ENCODE data around the gene ANKRD11.

ANKRD11 gene

DNA sequence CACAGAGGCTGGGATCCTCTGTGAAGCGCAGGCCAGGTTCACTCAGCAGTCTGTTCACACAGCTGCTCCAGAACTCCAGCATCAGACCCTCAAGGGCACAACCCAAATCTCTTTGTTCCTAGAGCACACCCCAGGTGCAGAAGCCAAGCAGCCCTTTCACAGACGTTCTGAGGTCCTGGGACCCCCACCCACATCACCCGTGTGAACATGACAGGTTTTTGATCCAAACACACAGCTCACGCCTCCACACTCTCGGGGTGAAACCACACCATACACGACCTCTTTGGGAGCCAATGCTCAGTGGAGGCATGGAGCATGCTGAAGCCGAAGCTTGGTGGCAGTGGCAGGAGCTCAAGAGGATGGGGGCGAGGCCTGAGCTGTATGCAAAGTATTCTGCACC, 175.5 kb downstream of the ANKRD11 start:
- Histone ChIP-seq H3K79me2 (ENCODE audit: insufficient read depth, low read depth) (peaks cover 97% of the 10 kb centered on the region), H3K9ac (no peak overlapping the region), H3K27ac (no peak overlapping the region), H3K4me3 (IDR thresholded peaks at IDR 0.05; ENCODE audit: insufficient read depth, low read depth, low read length) (no peak overlapping the region), H3K4me1 (ENCODE audit: low read depth, poor library complexity, severe bottlenecking) (peaks cover 3% of the 10 kb centered on the region), H4K20me1 (ENCODE audit: insufficient read depth) (peaks cover 16% of the 10 kb centered on the region), H3K4me2 (no peak overlapping the region), H3K27me3 (ENCODE audit: insufficient read depth, low read depth) (no peaks in the 10 kb centered on the region), H3K36me3 (ENCODE audit: insufficient read depth) (no peaks in the 10 kb centered on the region), H2AFZ (ENCODE audit: low read depth) (no peak overlapping the region)
- TF ChIP-seq, protein P1, sequence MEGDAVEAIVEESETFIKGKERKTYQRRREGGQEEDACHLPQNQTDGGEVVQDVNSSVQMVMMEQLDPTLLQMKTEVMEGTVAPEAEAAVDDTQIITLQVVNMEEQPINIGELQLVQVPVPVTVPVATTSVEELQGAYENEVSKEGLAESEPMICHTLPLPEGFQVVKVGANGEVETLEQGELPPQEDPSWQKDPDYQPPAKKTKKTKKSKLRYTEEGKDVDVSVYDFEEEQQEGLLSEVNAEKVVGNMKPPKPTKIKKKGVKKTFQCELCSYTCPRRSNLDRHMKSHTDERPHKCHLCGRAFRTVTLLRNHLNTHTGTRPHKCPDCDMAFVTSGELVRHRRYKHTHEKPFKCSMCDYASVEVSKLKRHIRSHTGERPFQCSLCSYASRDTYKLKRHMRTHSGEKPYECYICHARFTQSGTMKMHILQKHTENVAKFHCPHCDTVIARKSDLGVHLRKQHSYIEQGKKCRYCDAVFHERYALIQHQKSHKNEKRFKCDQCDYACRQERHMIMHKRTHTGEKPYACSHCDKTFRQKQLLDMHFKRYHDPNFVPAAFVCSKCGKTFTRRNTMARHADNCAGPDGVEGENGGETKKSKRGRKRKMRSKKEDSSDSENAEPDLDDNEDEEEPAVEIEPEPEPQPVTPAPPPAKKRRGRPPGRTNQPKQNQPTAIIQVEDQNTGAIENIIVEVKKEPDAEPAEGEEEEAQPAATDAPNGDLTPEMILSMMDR (conservative IDR thresholded peaks at IDR 0.05; ENCODE audit: low read depth, low read length), result no peak

DNA sequence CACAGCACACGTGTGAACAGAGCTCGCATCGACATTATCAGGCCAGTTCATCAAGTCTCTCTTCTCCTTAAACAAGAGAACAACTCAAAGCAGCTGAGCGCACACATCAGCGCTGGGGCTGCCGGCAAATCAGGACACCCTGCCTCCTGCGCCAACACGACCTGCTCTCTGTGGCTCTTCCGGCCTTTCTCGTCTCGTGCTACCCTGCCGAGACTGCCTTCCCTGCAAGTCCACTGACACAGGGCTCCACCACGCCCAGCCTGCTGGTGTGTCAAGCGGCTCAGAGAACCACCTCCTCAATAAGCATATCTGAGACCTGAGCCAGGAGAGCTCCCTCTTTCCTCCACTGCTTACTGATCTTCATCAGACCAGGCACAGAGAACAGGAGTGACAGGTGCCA, 176.0 kb downstream of the ANKRD11 start:
- no peak overlapping the region for H3K9ac ChIP-seq
- no peak overlapping the region for H2AFZ ChIP-seq (ENCODE audit: low read depth)
- H3K27ac ChIP-seq, result no peak overlapping the region
- peaks cover 97% of the 10 kb centered on the region for H3K79me2 ChIP-seq (ENCODE audit: insufficient read depth, low read depth)
- no peak overlapping the region for H3K4me2 ChIP-seq
- H3K36me3 ChIP-seq (ENCODE audit: insufficient read depth), result no peaks in the 10 kb centered on the region
- H4K20me1 ChIP-seq (ENCODE audit: insufficient read depth), result peaks cover 16% of the 10 kb centered on the region
- TF ChIP-seq, protein P1 (conservative IDR thresholded peaks at IDR 0.05; ENCODE audit: low read depth, low read length), result no peak
- no peaks in the 10 kb centered on the region for H3K27me3 ChIP-seq (ENCODE audit: insufficient read depth, low read depth)
- H3K4me3 ChIP-seq (IDR thresholded peaks at IDR 0.05; ENCODE audit: insufficient read depth, low read depth, low read length), result no peak overlapping the region
- peaks cover 3% of the 10 kb centered on the region for H3K4me1 ChIP-seq (ENCODE audit: low read depth, poor library complexity, severe bottlenecking)

DNA sequence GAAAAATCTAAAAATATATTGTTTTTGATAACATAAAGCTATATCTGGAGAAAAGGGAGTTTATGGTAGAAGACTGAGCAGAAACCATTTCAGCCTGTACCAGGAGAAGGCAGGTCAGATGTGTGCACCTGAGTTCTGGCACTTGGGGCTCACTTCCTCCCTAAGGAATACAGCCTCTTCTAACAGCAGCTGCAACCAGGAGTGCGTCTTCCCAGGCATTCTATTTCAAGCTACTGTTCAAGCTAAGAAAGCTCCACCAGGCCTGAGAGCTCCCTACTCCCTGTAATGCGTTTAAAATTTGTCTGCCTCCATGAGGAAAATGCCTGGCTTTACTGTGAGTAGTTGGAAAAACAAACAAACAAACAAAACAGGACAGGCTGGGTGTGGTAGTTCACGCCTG, 176.8 kb downstream of the ANKRD11 start:
- no peak overlapping the region for H3K4me2 ChIP-seq
- H3K4me3 ChIP-seq (IDR thresholded peaks at IDR 0.05; ENCODE audit: insufficient read depth, low read depth, low read length), result no peak overlapping the region
- no peaks in the 10 kb centered on the region for H3K4me1 ChIP-seq (ENCODE audit: low read depth, poor library complexity, severe bottlenecking)
- H3K36me3 ChIP-seq (ENCODE audit: insufficient read depth), result no peaks in the 10 kb centered on the region
- H3K27ac ChIP-seq, result no peak overlapping the region
- TF ChIP-seq, protein P1 (conservative IDR thresholded peaks at IDR 0.05; ENCODE audit: low read depth, low read length), result no peak
- no peak overlapping the region for H2AFZ ChIP-seq (ENCODE audit: low read depth)
- no peak overlapping the region for H3K9ac ChIP-seq
- peaks cover 97% of the 10 kb centered on the region for H3K79me2 ChIP-seq (ENCODE audit: insufficient read depth, low read depth)
- peaks cover 21% of the 10 kb centered on the region for H4K20me1 ChIP-seq (ENCODE audit: insufficient read depth)
- no peaks in the 10 kb centered on the region for H3K27me3 ChIP-seq (ENCODE audit: insufficient read depth, low read depth)

DNA sequence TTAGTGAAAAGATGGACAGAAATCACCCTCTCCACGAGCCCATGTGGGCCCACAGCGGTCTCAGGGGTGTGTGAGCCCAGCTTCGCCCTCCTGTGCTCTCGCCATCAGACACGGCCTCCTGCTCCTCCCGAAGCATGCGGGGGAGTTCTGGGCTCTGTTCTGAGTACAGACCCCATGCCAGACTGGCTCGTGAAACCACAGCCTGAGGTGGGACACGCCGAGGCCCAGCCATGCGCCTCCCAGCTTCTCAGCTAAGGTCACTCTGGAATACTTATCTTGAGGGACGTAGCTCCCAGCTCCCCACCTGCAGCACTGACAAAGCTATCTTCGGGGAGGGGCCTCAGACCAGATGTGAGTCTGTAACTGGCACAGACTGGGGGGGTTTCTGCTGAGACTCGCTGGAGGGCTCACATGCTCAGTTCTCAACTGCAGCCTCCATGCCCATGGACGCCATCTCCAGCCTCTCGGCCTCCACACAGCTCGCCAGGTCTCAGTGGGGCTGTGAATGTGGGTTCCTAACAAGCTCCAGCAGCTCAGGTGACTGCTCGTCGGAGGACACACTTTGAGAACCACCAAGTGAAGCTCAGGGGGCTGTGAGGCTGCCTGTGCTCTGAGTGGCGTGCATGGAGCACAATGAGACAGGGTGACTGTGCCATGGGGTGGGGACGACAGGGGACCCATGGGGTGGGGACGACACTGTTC, 177.6 kb downstream of the ANKRD11 start:
- no peak overlapping the region for H2AFZ ChIP-seq (ENCODE audit: low read depth)
- H3K4me3 ChIP-seq (IDR thresholded peaks at IDR 0.05; ENCODE audit: insufficient read depth, low read depth, low read length), result no peak overlapping the region
- H3K79me2 ChIP-seq (ENCODE audit: insufficient read depth, low read depth), result peaks cover 97% of the 10 kb centered on the region
- H3K4me2 ChIP-seq, result no peak overlapping the region
- H3K9ac ChIP-seq, result no peak overlapping the region
- H3K36me3 ChIP-seq (ENCODE audit: insufficient read depth), result no peaks in the 10 kb centered on the region
- peaks cover 28% of the 10 kb centered on the region for H4K20me1 ChIP-seq (ENCODE audit: insufficient read depth)
- no peaks in the 10 kb centered on the region for H3K27me3 ChIP-seq (ENCODE audit: insufficient read depth, low read depth)
- no peaks in the 10 kb centered on the region for H3K4me1 ChIP-seq (ENCODE audit: low read depth, poor library complexity, severe bottlenecking)
- TF ChIP-seq, protein P1 (conservative IDR thresholded peaks at IDR 0.05; ENCODE audit: low read depth, low read length), result no peak
- no peak overlapping the region for H3K27ac ChIP-seq

All from KMS-11 (cell line).